Measurements from ENCODE around the gene MAML2.

- TF ChIP-seq, protein P1, sequence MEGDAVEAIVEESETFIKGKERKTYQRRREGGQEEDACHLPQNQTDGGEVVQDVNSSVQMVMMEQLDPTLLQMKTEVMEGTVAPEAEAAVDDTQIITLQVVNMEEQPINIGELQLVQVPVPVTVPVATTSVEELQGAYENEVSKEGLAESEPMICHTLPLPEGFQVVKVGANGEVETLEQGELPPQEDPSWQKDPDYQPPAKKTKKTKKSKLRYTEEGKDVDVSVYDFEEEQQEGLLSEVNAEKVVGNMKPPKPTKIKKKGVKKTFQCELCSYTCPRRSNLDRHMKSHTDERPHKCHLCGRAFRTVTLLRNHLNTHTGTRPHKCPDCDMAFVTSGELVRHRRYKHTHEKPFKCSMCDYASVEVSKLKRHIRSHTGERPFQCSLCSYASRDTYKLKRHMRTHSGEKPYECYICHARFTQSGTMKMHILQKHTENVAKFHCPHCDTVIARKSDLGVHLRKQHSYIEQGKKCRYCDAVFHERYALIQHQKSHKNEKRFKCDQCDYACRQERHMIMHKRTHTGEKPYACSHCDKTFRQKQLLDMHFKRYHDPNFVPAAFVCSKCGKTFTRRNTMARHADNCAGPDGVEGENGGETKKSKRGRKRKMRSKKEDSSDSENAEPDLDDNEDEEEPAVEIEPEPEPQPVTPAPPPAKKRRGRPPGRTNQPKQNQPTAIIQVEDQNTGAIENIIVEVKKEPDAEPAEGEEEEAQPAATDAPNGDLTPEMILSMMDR (conservative IDR thresholded peaks at IDR 0.05) = no peak
- TF ChIP-seq EZH2 (IDR thresholded peaks at IDR 0.05; ENCODE audit: low read depth) = no peak
These were observed 136.0 kb downstream of the MAML2 start for GRCh38 chr11:96206955-96207354.

Data from PC-9 (cell line).